H1 (cell line): Measurements from ENCODE around the gene FAF2. TPM values are rescaled to one million over a fixed set of nuclear protein-coding genes. Genes with fewer than 3 reads are reported as not detected.
A peak's percentile ranks its signal among the peaks of the same experiment; 100 is the strongest.

Experiments
- CTCF ChIA-PET: fragments of 300-600 bp; sonication (Branson Sonifier 250); formaldehyde crosslinking; loops from one replicate; lab custom pipeline; 2021; ENCODE audit not compliant: partially characterized antibody; lab: Charles Lee
- POLR2A ChIA-PET: fragments of 300-600 bp; sonication (Branson Sonifier 250); formaldehyde crosslinking; loops from one replicate; lab custom pipeline; 2021; ENCODE audit warnings: inconsistent platforms; ENCODE audit not compliant: partially characterized antibody; lab: Charles Lee
- DNase-seq, 2 experiments: peaks; one replicate each; pipeline versions ENCODE4 v3.0.0 to v3.0.0-alpha.2; 2010 to 2022; ENCODE audit warnings: low spot score in 2 of 2, low read depth in 1 of 2, mixed read lengths in 1 of 2
- FAIRE-seq: peaks from 2 replicates; lab custom pipeline; 2011; peaks lifted over from hg19 to GRCh38; lab: Jason Lieb, UNC
- H2AFZ ChIP-seq: 2 replicates; pipeline ENCODE4 v1.8.1; 2012; ENCODE audit warnings: low read length, inconsistent platforms
- H2AK5ac ChIP-seq: 2 replicates; pipeline ENCODE4 v1.6.1; 2013; ENCODE audit warnings: low read depth, low read length
- H2BK120ac ChIP-seq: replicated peaks from 2 replicates; pipeline ENCODE3; 2013; ENCODE audit warnings: low read depth, low read length, inconsistent platforms
- H2BK12ac ChIP-seq: 2 replicates; pipeline ENCODE4 v1.6.1; 2013; ENCODE audit warnings: low read depth, low read length
- H2BK15ac ChIP-seq: 2 replicates; pipeline ENCODE4 v1.6.1; 2013; ENCODE audit warnings: low read length
- H2BK20ac ChIP-seq: 2 replicates; pipeline ENCODE4 v1.6.1; 2013; ENCODE audit warnings: low read length
- H2BK5ac ChIP-seq: 2 replicates; pipeline ENCODE4 v1.6.1; 2013; ENCODE audit warnings: low read depth, low read length
- H3K14ac ChIP-seq: 2 replicates; pipeline ENCODE4 v1.6.1; 2013; ENCODE audit warnings: inconsistent platforms; ENCODE audit not compliant: insufficient read length
- H3K18ac ChIP-seq: 2 replicates; pipeline ENCODE4 v1.6.1; 2013; ENCODE audit warnings: low read length; ENCODE audit errors: extremely low read depth
- H3K23ac ChIP-seq: 2 replicates; pipeline ENCODE4 v1.6.1; 2013; ENCODE audit warnings: inconsistent platforms; ENCODE audit not compliant: insufficient read length
- H3K23me2 ChIP-seq: 2 replicates; pipeline ENCODE4 v1.6.1; 2013; ENCODE audit warnings: low read depth, low read length
- H3K27ac ChIP-seq: 2 replicates; pipeline ENCODE4 v1.6.1; 2011; ENCODE audit warnings: low read depth, low read length, inconsistent platforms
- H3K27me3 ChIP-seq, 4 experiments: replicated peaks in 1 of 4; 1 replicate in 1 of 4; 2 replicates in 3 of 4; pipeline versions ENCODE4 v1.6.1 to v1.8.1; 2011 to 2013; ENCODE audit warnings: low read length in 3 of 4, mild to moderate bottlenecking in 3 of 4, inconsistent platforms in 2 of 4, mixed read lengths in 2 of 4, moderate library complexity in 1 of 4; ENCODE audit not compliant: control insufficient read depth in 3 of 4, insufficient read depth in 3 of 4; ENCODE audit errors: extremely low read depth in 1 of 4
- H3K36me3 ChIP-seq, 4 experiments: 2 replicates each; pipeline versions ENCODE4 v1.6.1 to v1.8.1; 2011 to 2013; ENCODE audit warnings: mild to moderate bottlenecking in 4 of 4, low read length in 3 of 4, moderate library complexity in 2 of 4, control low read depth in 1 of 4, inconsistent platforms in 1 of 4; ENCODE audit not compliant: insufficient read depth in 4 of 4, control insufficient read depth in 2 of 4
- H3K4ac ChIP-seq: replicated peaks from 2 replicates; pipeline ENCODE3; 2013; ENCODE audit warnings: low read length, low read depth, mixed read lengths, inconsistent platforms; ENCODE audit not compliant: insufficient read length
- H3K4me1 ChIP-seq, 4 experiments: replicated peaks in 1 of 4; 1 replicate in 1 of 4; 2 replicates in 3 of 4; pipeline versions ENCODE4 v1.6.1 to v1.8.1; 2011 to 2013; ENCODE audit warnings: low read length in 3 of 4, inconsistent platforms in 2 of 4, mixed read lengths in 1 of 4; ENCODE audit not compliant: insufficient read depth in 4 of 4, control insufficient read depth in 3 of 4
- H3K4me2 ChIP-seq, 2 experiments: 2 replicates each; pipeline versions ENCODE4 v1.6.1 to v1.8.1; 2011 to 2013; ENCODE audit warnings: low read depth in 2 of 2, low read length in 2 of 2, control low read depth in 1 of 2, inconsistent platforms in 1 of 2, mild to moderate bottlenecking in 1 of 2; ENCODE audit not compliant: insufficient read depth in 1 of 2
- H3K4me3 ChIP-seq, 4 experiments: fragments of 200-600, 300-600 bp in 1 of 4; sonication (generic), shearing (Covaris generic), sonication (Bioruptor Twin) in 1 of 4; 2 replicates each; pipeline versions ENCODE4 v1.5.1 to v1.8.1; 2011 to 2016; ENCODE audit warnings: low read length in 4 of 4, low read depth in 3 of 4, control low read depth in 2 of 4, inconsistent platforms in 2 of 4, mild to moderate bottlenecking in 2 of 4, mixed read lengths in 1 of 4, moderate library complexity in 1 of 4; ENCODE audit not compliant: insufficient read depth in 2 of 4; ENCODE audit errors: extremely low read depth in 1 of 4
- H3K56ac ChIP-seq: replicated peaks from 2 replicates; pipeline ENCODE3; 2013; ENCODE audit warnings: low read depth, mild to moderate bottlenecking, mixed read lengths, low read length, inconsistent platforms; ENCODE audit not compliant: insufficient read length
- H3K79me1 ChIP-seq: 2 replicates; pipeline ENCODE4 v1.6.1; 2013; ENCODE audit warnings: low read depth, low read length, control low read depth
- H3K79me2 ChIP-seq, 2 experiments: 2 replicates each; pipeline versions ENCODE4 v1.6.1 to v1.8.1; 2012 to 2013; ENCODE audit warnings: low read length in 2 of 2, mild to moderate bottlenecking in 2 of 2, inconsistent platforms in 1 of 2; ENCODE audit not compliant: insufficient read depth in 2 of 2, control insufficient read depth in 1 of 2
- H3K9ac ChIP-seq, 4 experiments: replicated peaks in 1 of 4; 1 replicate in 1 of 4; 2 replicates in 3 of 4; pipeline versions ENCODE4 v1.6.1 to v1.8.1; 2011 to 2013; ENCODE audit warnings: low read depth in 3 of 4, low read length in 3 of 4, control low read depth in 2 of 4, mild to moderate bottlenecking in 2 of 4, moderate library complexity in 2 of 4, inconsistent platforms in 1 of 4; ENCODE audit errors: extremely low read depth in 1 of 4
- H3K9me3 ChIP-seq, 2 experiments: 2 replicates each; pipeline versions ENCODE4 v1.6.1 to v1.8.1; 2012 to 2013; ENCODE audit warnings: mild to moderate bottlenecking in 2 of 2, moderate library complexity in 2 of 2, control low read depth in 1 of 2, inconsistent platforms in 1 of 2, low read depth in 1 of 2, low read length in 1 of 2, mixed read lengths in 1 of 2; ENCODE audit not compliant: insufficient read depth in 2 of 2
- H4K20me1 ChIP-seq, 2 experiments: replicated peaks in 1 of 2; 2 replicates each; pipeline versions ENCODE3 to v1.8.1; 2011 to 2013; ENCODE audit warnings: inconsistent platforms in 2 of 2, low read length in 2 of 2, mild to moderate bottlenecking in 1 of 2; ENCODE audit not compliant: insufficient read depth in 2 of 2, control insufficient read depth in 1 of 2
- H4K5ac ChIP-seq: 2 replicates; pipeline ENCODE4 v1.6.1; 2013; ENCODE audit warnings: low read length, low read depth, mixed read lengths, inconsistent platforms; ENCODE audit not compliant: insufficient read length
- H4K8ac ChIP-seq: 2 replicates; pipeline ENCODE4 v1.8.0; 2013; ENCODE audit warnings: mild to moderate bottlenecking, moderate library complexity, low read length, inconsistent platforms; ENCODE audit not compliant: insufficient read depth; ENCODE audit errors: extremely low read depth
- H4K91ac ChIP-seq: replicated peaks from 2 replicates; pipeline ENCODE3; 2013; ENCODE audit warnings: low read length, mixed read lengths, inconsistent platforms; ENCODE audit not compliant: insufficient read length
- POLR2AphosphoS5 ChIP-seq: IDR thresholded peaks from 2 replicates; pipeline ENCODE4 v1.6.1; 2011; ENCODE audit warnings: low read depth, low read length
- RNF2 ChIP-seq: fragments of 200-900, 300-1000 bp; sonication (generic); IDR thresholded peaks from 2 replicates; pipeline ENCODE4 v1.7.1; 2016; ENCODE audit warnings: borderline replicate concordance, low read depth, mild to moderate bottlenecking, antibody characterized with exemption, low read length; ENCODE audit not compliant: poor library complexity, severe bottlenecking; ENCODE audit errors: missing control alignments
- WGBS, 2 experiments: shearing (Covaris generic) in 1 of 2; methylation state at CpG; one replicate each; pipeline versions ENCODE4 v1.1.6 to v1.1.7; 2013 to 2015; ENCODE audit warnings: low lambda C conversion rate in 2 of 2, mixed read lengths in 2 of 2, inconsistent platforms in 1 of 2, low coverage in 1 of 2, missing lambda C conversion rate in 1 of 2; ENCODE audit not compliant: insufficient replicate concordance in 2 of 2, insufficient coverage in 1 of 2, insufficient read length in 1 of 2; ENCODE audit errors: extremely low coverage in 1 of 2, missing lambda C conversion rate in 1 of 2; 5-methylcytosine and 5-hydroxymethylcytosine counted together
- polyA plus RNA-seq, 7 experiments: library from polyadenylated mRNA; depleted of rRNA in 3 of 7; stranded (reverse) in 5 of 7; unstranded in 2 of 7; fragments of >200 nt in 5 of 7; fragments of 200-250 nt in 2 of 7; gene quantifications; 1 replicate in 5 of 7; 2 replicates in 1 of 7; 4 replicates in 1 of 7; pipeline versions ENCODE4 v1.2.1 to v1.2.3, GENCODE V29; 2011 to 2013; ENCODE audit warnings: missing spikeins in 2 of 7, mixed read lengths in 2 of 7
- total RNA-seq: library from RNA; stranded (reverse); fragmentation: NEBNext Ultra II Directional; extraction: Animal tissue kit (Norgen Biotek cat#: 25700); gene quantifications from 2 replicates; pipeline ENCODE4 v1.2.1, GENCODE V29; 2021

The FAF2 gene
- total and polyA plus RNA-seq, 2 of the 8 experiments (the other 6 are each of a cell fraction or from before 2014, with no cell fraction given), result 20.8 to 35.8 TPM

DNA sequence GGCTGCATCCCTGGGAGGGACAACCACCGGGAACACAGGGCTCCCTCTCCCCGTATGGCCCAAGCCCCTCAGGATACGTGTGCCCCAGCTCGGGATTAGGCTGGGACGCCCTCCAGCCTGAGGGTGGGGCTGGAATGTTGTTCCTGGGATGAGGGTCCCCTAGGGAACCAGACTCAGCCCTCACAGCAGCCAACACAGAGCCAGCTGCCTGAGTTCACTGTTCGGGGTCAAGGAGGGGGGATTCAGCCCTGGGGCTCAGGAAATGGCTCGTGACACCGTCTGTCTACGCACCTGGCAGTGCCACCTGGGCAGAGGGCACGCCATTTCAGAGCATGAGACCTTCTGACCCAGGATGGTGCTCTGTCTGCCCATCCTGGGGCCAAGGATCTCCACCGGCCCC, 80.1 kb downstream of the FAF2 start:
- 96% methylated on average over 9 of the region's 11 CpGs; no CpG with 5 or more reads in 1 of the 2 experiments for WGBS, 2 experiments
- Histone ChIP-seq H3K23me2 (no peaks in the 10 kb centered on the region), H3K4ac (no peak overlapping the region), H3K9ac (no peak overlapping the region), H2BK5ac (no peak overlapping the region), H3K14ac (no peak overlapping the region), H2BK120ac (no peak overlapping the region), H4K20me1 (peaks cover 24 to 29% of the 10 kb centered on the region in 2 experiments), H2AFZ (no peak overlapping the region), H3K79me2 (peaks cover 5 to 21% of the 10 kb centered on the region in 2 experiments; a peak in 3 of 4 replicates), H4K5ac (no peak overlapping the region), H3K4me3 (no peak overlapping the region), H3K27me3 (no peaks in the 10 kb centered on the region), H3K9me3 (no peaks in the 10 kb centered on the region), H3K79me1 (peaks cover 6% of the 10 kb centered on the region), H2BK20ac (no peak overlapping the region), H2AK5ac (no peak overlapping the region), H3K18ac (no peak overlapping the region), H3K36me3 (peaks cover 29 to 53% (median 43%) of the 10 kb centered on the region in 4 experiments), H4K91ac (no peak overlapping the region), H2BK15ac (no peak overlapping the region), H3K56ac (no peak overlapping the region), H3K27ac (no peak overlapping the region), H3K4me2 (no peak overlapping the region), H3K23ac (no peak overlapping the region), H4K8ac (no peak overlapping the region; the same call in none of the 2 replicates), H3K4me1 (no peaks in the 10 kb centered on the region; a peak in 1 of 7 replicates), H2BK12ac (no peak overlapping the region)
- no peak for FAIRE-seq
- no peak for DNase-seq
- ChIA-PET POLR2A (interaction anchor here (1.4 to 26.0 kb wide), 4 partner anchors 9 to 53 kb away, joined by 3 to 458 read pairs (median 231); partner anchors contain the start of gene RNF44), CTCF (interaction anchor here (1.6 kb wide), 1 partner anchor 50 kb away, joined by 3 read pairs; no protein-coding TSS in a partner anchor)
- TF ChIP-seq POLR2AphosphoS5, result peak; percentile 54; the same call in 1 of the 2 replicates
- TF ChIP-seq RNF2, result no peak
